OCI-LY1 (cell line): Measurements from ENCODE around the gene OR4K5.
A peak's percentile ranks its signal among the peaks of the same experiment; 100 is the strongest.
"Not testable (repeated sequence)": the region's sequence is repeated elsewhere in the genome, so short reads cannot be mapped to it uniquely, and the experiment has no call there.

Experiments used
- H2AFZ ChIP-seq: fragments of 200-600 bp; sonication (generic), shearing (Covaris generic); 2 replicates; pipeline ENCODE4 v1.6.0; 2014; ENCODE audit warnings: antibody characterized with exemption, mild to moderate bottlenecking, low read length
- H3F3A ChIP-seq: fragments of 200-600 bp; sonication (generic), shearing (Covaris generic); 2 replicates; pipeline ENCODE4 v1.6.0; 2014; ENCODE audit warnings: mild to moderate bottlenecking, antibody characterized with exemption, low read length, moderate library complexity; ENCODE audit not compliant: insufficient read depth
- H3K27ac ChIP-seq: fragments of 200-600 bp; sonication (generic); 2 replicates; pipeline ENCODE4 v1.5.1; 2014; ENCODE audit warnings: low read length, mixed run types, mild to moderate bottlenecking, low read depth; ENCODE audit not compliant: poor library complexity, severe bottlenecking
- H3K27me3 ChIP-seq: fragments of 200-600 bp; sonication (generic); 2 replicates; pipeline ENCODE4 v1.6.0; 2014; ENCODE audit warnings: antibody characterized with exemption, mild to moderate bottlenecking, low read length, moderate library complexity; ENCODE audit not compliant: insufficient read depth
- H3K36me3 ChIP-seq: fragments of 200-600 bp; sonication (generic); 2 replicates; pipeline ENCODE4 v1.6.1; 2014; ENCODE audit warnings: mild to moderate bottlenecking, antibody characterized with exemption, low read length, moderate library complexity, mixed read lengths; ENCODE audit not compliant: insufficient read depth
- H3K4me1 ChIP-seq: fragments of 200-600 bp; sonication (generic); 2 replicates; pipeline ENCODE4 v1.5.1; 2014; ENCODE audit warnings: mild to moderate bottlenecking, low read length, moderate library complexity; ENCODE audit not compliant: insufficient read depth, severe bottlenecking
- H3K4me2 ChIP-seq: fragments of 200-600 bp; sonication (generic), shearing (Covaris generic); 2 replicates; pipeline ENCODE4 v1.6.1; 2014; ENCODE audit warnings: low read length
- H3K4me3 ChIP-seq: fragments of 200-600 bp; sonication (generic); 2 replicates; pipeline ENCODE4 v1.5.1; 2014; ENCODE audit warnings: low read length, low read depth, mild to moderate bottlenecking, mixed read lengths; ENCODE audit not compliant: poor library complexity, severe bottlenecking
- H3K79me2 ChIP-seq: fragments of 200-600 bp; shearing (Covaris generic); 2 replicates; pipeline ENCODE4 v1.6.1; 2016; ENCODE audit warnings: mixed run types, low read length, mixed read lengths; ENCODE audit not compliant: insufficient read depth
- H3K9ac ChIP-seq: fragments of 200-600 bp; sonication (generic), shearing (Covaris generic); 2 replicates; pipeline ENCODE4 v1.6.1; 2014; ENCODE audit warnings: mild to moderate bottlenecking, low read length, mixed read lengths
- H3K9me2 ChIP-seq: fragments of 200-600 bp; sonication (generic), shearing (Covaris generic); 2 replicates; pipeline ENCODE4 v1.6.1; 2014; ENCODE audit warnings: low read depth, mild to moderate bottlenecking, low read length, mixed read lengths
- H3K9me3 ChIP-seq: fragments of 200-600 bp; shearing (Covaris generic); 2 replicates; pipeline ENCODE4 v1.6.1; 2014; ENCODE audit warnings: low read length, mixed read lengths
- H4K20me1 ChIP-seq: fragments of 200-600 bp; sonication (generic), shearing (Covaris generic); 2 replicates; pipeline ENCODE4 v1.6.0; 2016; ENCODE audit warnings: mild to moderate bottlenecking, low read length; ENCODE audit not compliant: insufficient read depth
- CTCF ChIP-seq: fragments of 200-600 bp; sonication (generic), shearing (Covaris generic); IDR thresholded peaks from 2 replicates; pipeline ENCODE4 v1.5.1; 2017; ENCODE audit warnings: mild to moderate bottlenecking, antibody characterized with exemption, low read length, moderate library complexity, mixed read lengths
- EZH2 ChIP-seq: fragments of 200-600 bp; sonication (generic), shearing (Covaris generic); IDR thresholded peaks from 2 replicates; pipeline ENCODE4 v1.8.0; 2017; ENCODE audit warnings: borderline replicate concordance, mixed run types, mild to moderate bottlenecking, antibody characterized with exemption, low read length, moderate library complexity, mixed read lengths

OR4K5 gene

GRCh38 chr14:19930617-19931016, 10.2 kb downstream of the OR4K5 start, which contains the start of gene OR4K1:
OR4K1 (plus strand) TSS chr14:19930917; CDS start chr14:19935667, 4,750 bp downstream.
- H3K79me2 ChIP-seq, result no peaks in the 10 kb centered on the region
- H3K9me3 ChIP-seq, result no peaks in the 10 kb centered on the region
- H2AFZ ChIP-seq, result no peak within 1 kb of the TSS
- no peak within 1 kb of the TSS for H3K4me2 ChIP-seq
- no peaks in the 10 kb centered on the region for H3K27me3 ChIP-seq
- H3K4me3 ChIP-seq, result no peak within 1 kb of the TSS
- TF ChIP-seq CTCF (no peak), EZH2 (no peak)
- no peak within 1 kb of the TSS for H3K27ac ChIP-seq
- H3K9me2 ChIP-seq, result no peaks in the 10 kb centered on the region; the same call in 1 of the 2 replicates
- no peaks in the 10 kb centered on the region for H3K4me1 ChIP-seq
- no peak within 1 kb of the TSS for H3K9ac ChIP-seq
- H3F3A ChIP-seq, result no peaks in the 10 kb centered on the region
- H3K36me3 ChIP-seq, result no peaks in the 10 kb centered on the region
- H4K20me1 ChIP-seq, result no peaks in the 10 kb centered on the region

- Histone ChIP-seq H3K4me1 (no peaks in the 10 kb centered on the region), H3F3A (no peaks in the 10 kb centered on the region), H3K4me2 (no peak overlapping the region), H3K9me3 (no peaks in the 10 kb centered on the region), H3K79me2 (no peaks in the 10 kb centered on the region), H4K20me1 (no peaks in the 10 kb centered on the region), H3K36me3 (no peaks in the 10 kb centered on the region), H3K9me2 (no peaks in the 10 kb centered on the region), H3K27me3 (no peaks in the 10 kb centered on the region), H3K4me3 (no peak overlapping the region), H3K27ac (no peak overlapping the region), H3K9ac (no peak overlapping the region), H2AFZ (no peak overlapping the region)
- TF ChIP-seq EZH2, result no peak
These were observed 21.3 kb downstream of the OR4K5 start for GRCh38 chr14:19941668-19942067.

GRCh38 chr14:19947413-19948090, 27.1 kb downstream of the OR4K5 start:
- Histone ChIP-seq H3K4me1 (no peaks in the 10 kb centered on the region), H3K9me3 (no peaks in the 10 kb centered on the region), H2AFZ (no peak overlapping the region), H3K36me3 (no peaks in the 10 kb centered on the region), H3K27me3 (no peaks in the 10 kb centered on the region), H3F3A (0 out of 2 replicates have a peak, but pooled peaks cover 3% of the 10 kb centered on the region), H3K79me2 (no peaks in the 10 kb centered on the region), H3K9ac (no peak overlapping the region), H3K4me2 (0 out of 2 replicates have a peak overlapping the region, but pooled peaks have one; percentile 15), H4K20me1 (no peaks in the 10 kb centered on the region), H3K4me3 (peak overlapping the region; percentile 9), H3K27ac (no peak overlapping the region), H3K9me2 (no peaks in the 10 kb centered on the region)
- TF ChIP-seq CTCF (peak; percentile 4; the same call in 1 of the 2 replicates), EZH2 (no peak)

GRCh38 chr14:19949218-19949617, 28.8 kb downstream of the OR4K5 start:
- H3K36me3 ChIP-seq, result no peaks in the 10 kb centered on the region
- H2AFZ ChIP-seq, result no peak overlapping the region
- no peak overlapping the region for H3K9ac ChIP-seq
- H3K9me2 ChIP-seq, result no peaks in the 10 kb centered on the region
- H3K4me2 ChIP-seq, result no peak overlapping the region
- H3K9me3 ChIP-seq, result no peaks in the 10 kb centered on the region
- H3K4me3 ChIP-seq, result no peak overlapping the region
- H4K20me1 ChIP-seq, result no peaks in the 10 kb centered on the region
- no peaks in the 10 kb centered on the region for H3K4me1 ChIP-seq
- H3F3A ChIP-seq, result 0 out of 2 replicates have a peak, but pooled peaks cover 3% of the 10 kb centered on the region
- H3K27ac ChIP-seq, result no peak overlapping the region
- no peaks in the 10 kb centered on the region for H3K79me2 ChIP-seq
- no peaks in the 10 kb centered on the region for H3K27me3 ChIP-seq
- TF ChIP-seq CTCF, result no peak

GRCh38 chr14:19969735-19970134, 49.3 kb downstream of the OR4K5 start:
- not testable (repeated sequence) for H3K4me1 ChIP-seq, H3K9me2 ChIP-seq, H3K36me3 ChIP-seq, H3K4me2 ChIP-seq, H3K79me2 ChIP-seq, H3K4me3 ChIP-seq, H2AFZ ChIP-seq, H3K27me3 ChIP-seq, H3K9me3 ChIP-seq, H3K27ac ChIP-seq, H3F3A ChIP-seq, H3K9ac ChIP-seq, H4K20me1 ChIP-seq
